ENCODE results near the gene ZSCAN2. TPM values are rescaled to one million over a fixed set of nuclear protein-coding genes. Genes with fewer than 3 reads are reported as not detected.

ZSCAN2 gene
- total and polyA plus RNA-seq, 2 of the 8 experiments (the other 6 are each of a cell fraction or from before 2014, with no cell fraction given) = 23.6 to 52.4 TPM

GRCh38 chr15:84606653-84607120 lies 5.9 kb downstream of the ZSCAN2 start:
- ChIA-PET POLR2A (ENCODE audit: partially characterized antibody) (interaction anchor here (1.6 to 11.9 kb wide), 3 partner anchors 11 to 38 kb away, joined by 5 to 176 read pairs (median 134); no protein-coding TSS in a partner anchor), CTCF (ENCODE audit: partially characterized antibody) (interaction anchor here (0.6 to 2.1 kb wide), 4 partner anchors 8 to 33 kb away, joined by 3 to 6 read pairs (median 4); no protein-coding TSS in a partner anchor)
- Histone ChIP-seq H3K4me2 (ENCODE audit: insufficient read depth in 1 of 2, low read depth in 2 of 2, low read length in 2 of 2) (no peak overlapping the region; a peak in 1 of 4 replicates), H3K14ac (ENCODE audit: insufficient read length) (no peak overlapping the region), H3K9me3 (ENCODE audit: insufficient read depth in 2 of 2, low read depth in 1 of 2, low read length in 1 of 2) (no peaks in the 10 kb centered on the region), H3K9ac (replicated peaks in 1 of 4; ENCODE audit: extremely low read depth in 1 of 4, low read depth in 3 of 4, low read length in 3 of 4) (no peak overlapping the region), H3K36me3 (ENCODE audit: control insufficient read depth in 2 of 4, insufficient read depth in 4 of 4, low read length in 3 of 4) (peaks cover 0 to 25% (median 12%) of the 10 kb centered on the region in 4 experiments; a peak in 5 of 8 replicates), H2BK20ac (ENCODE audit: low read length) (no peak overlapping the region), H3K18ac (ENCODE audit: extremely low read depth, low read length) (no peak overlapping the region), H3K79me2 (ENCODE audit: control insufficient read depth in 1 of 2, insufficient read depth in 2 of 2, low read length in 2 of 2) (peaks cover 29 to 82% of the 10 kb centered on the region in 2 experiments), H3K79me1 (ENCODE audit: low read depth, low read length) (peaks cover 7% of the 10 kb centered on the region), H2BK120ac (replicated peaks; ENCODE audit: low read depth, low read length) (no peak overlapping the region), H4K91ac (replicated peaks; ENCODE audit: insufficient read length, low read length) (no peak overlapping the region), H4K8ac (ENCODE audit: extremely low read depth, insufficient read depth, low read length) (no peak overlapping the region), H3K23ac (ENCODE audit: insufficient read length) (no peak overlapping the region), H3K27ac (ENCODE audit: low read depth, low read length) (no peak overlapping the region), H2BK12ac (ENCODE audit: low read depth, low read length) (no peak overlapping the region), H3K4me1 (replicated peaks in 1 of 4; ENCODE audit: control insufficient read depth in 3 of 4, insufficient read depth in 4 of 4, low read length in 3 of 4) (peaks cover 9 to 28% (median 25%) of the 10 kb centered on the region in 4 experiments), H2AK5ac (ENCODE audit: low read depth, low read length) (no peak overlapping the region), H3K4ac (replicated peaks; ENCODE audit: insufficient read length, low read depth, low read length) (no peak overlapping the region), H2BK15ac (ENCODE audit: low read length) (no peak overlapping the region), H4K5ac (ENCODE audit: insufficient read length, low read depth, low read length) (no peak overlapping the region), H3K27me3 (replicated peaks in 1 of 4; ENCODE audit: control insufficient read depth in 3 of 4, extremely low read depth in 1 of 4, insufficient read depth in 3 of 4, low read length in 3 of 4) (no peaks in the 10 kb centered on the region; a peak in 2 of 7 replicates), H2AFZ (ENCODE audit: low read length) (no peak overlapping the region), H2BK5ac (ENCODE audit: low read depth, low read length) (no peak overlapping the region), H4K20me1 (replicated peaks in 1 of 2; ENCODE audit: control insufficient read depth in 1 of 2, insufficient read depth in 2 of 2, low read length in 2 of 2) (peaks cover 21 to 32% of the 10 kb centered on the region in 2 experiments), H3K4me3 (ENCODE audit: extremely low read depth in 1 of 4, insufficient read depth in 2 of 4, low read depth in 3 of 4, low read length in 4 of 4) (no peak overlapping the region), H3K56ac (replicated peaks; ENCODE audit: insufficient read length, low read depth, low read length) (no peak overlapping the region), H3K23me2 (ENCODE audit: low read depth, low read length) (peaks cover 12% of the 10 kb centered on the region)
- WGBS, 2 experiments (ENCODE audit: extremely low coverage in 1 of 2, insufficient coverage in 1 of 2, insufficient read length in 1 of 2, insufficient replicate concordance in 2 of 2, low coverage in 1 of 2, low lambda C conversion rate in 2 of 2, missing lambda C conversion rate in 1 of 2) = 89% methylated on average over 8 of the region's 8 CpGs; no CpG with 5 or more reads in 1 of the 2 experiments
- FAIRE-seq (no peak), DNase-seq (ENCODE audit: low read depth in 1 of 2, low spot score in 2 of 2) (no peak)
- TF ChIP-seq SP1 (IDR thresholded peaks at IDR 0.05; ENCODE audit: low read depth, low read length) (no peak), EGR1 (IDR thresholded peaks at IDR 0.05; ENCODE audit: borderline replicate concordance, low read depth, low read length) (no peak)

All from H1 (cell line).